Upper lobe of left lung (tissue), 6 donors: ENCODE results near the gene SEPTIN10. TPM values are rescaled to one million over a fixed set of nuclear protein-coding genes. Genes with fewer than 3 reads are reported as not detected.
A peak's percentile ranks its signal among the peaks of the same experiment; 100 is the strongest.

ENCODE experiments used
- ATAC-seq, 2 donors: fragments of 200-7000 bp; cut with Tn5 transposase; one replicate each; pipeline ENCODE4 v1.9.1; 2022; ENCODE audit warnings: mild to moderate bottlenecking in 2 of 2, moderate library complexity in 2 of 2; ENCODE audit not compliant: low FRiP score in 2 of 2
- DNase-seq, 2 donors: peaks; one replicate each; pipeline ENCODE4 v3.0.0-alpha.2; 2019 to 2020
- H3K27ac ChIP-seq, 4 donors: fragments of 200-600 bp; sonication (generic); one replicate each; pipeline ENCODE4 v1.5.1; 2016 to 2019
- H3K27me3 ChIP-seq, 4 donors: fragments of 200-600 bp; sonication (generic); one replicate each; pipeline ENCODE4 v1.5.1; 2017 to 2019
- H3K36me3 ChIP-seq, 4 donors: fragments of 200-600 bp; sonication (generic); one replicate each; pipeline ENCODE4 v1.5.1; 2016 to 2019
- H3K4me1 ChIP-seq, 4 donors: fragments of 200-600 bp; sonication (generic); one replicate each; pipeline ENCODE4 v1.5.1; 2018 to 2019
- H3K4me3 ChIP-seq, 4 donors: fragments of 200-600 bp; sonication (generic); one replicate each; pipeline ENCODE4 v1.5.1; 2017 to 2019; ENCODE audit warnings: mild to moderate bottlenecking in 2 of 4, moderate library complexity in 1 of 4
- H3K9me3 ChIP-seq, 4 donors: fragments of 200-600 bp; sonication (generic); one replicate each; pipeline ENCODE4 v1.5.1; 2018 to 2019
- CTCF ChIP-seq, 6 experiments: fragments of 450-650 bp in 4 of 6; fragments of 200-600 bp in 2 of 6; sonication (generic) in 2 of 6; IDR thresholded peaks; one replicate each; pipeline ENCODE4 v1.5.1; 2016 to 2019; ENCODE audit warnings: antibody characterized with exemption in 6 of 6
- EP300 ChIP-seq, 4 donors: sonication (generic); formaldehyde crosslinking; IDR thresholded peaks; one replicate each; pipeline ENCODE4 v1.5.1; 2017; ENCODE audit warnings: antibody characterized with exemption in 4 of 4, control low read depth in 2 of 4
- POLR2A ChIP-seq, 4 donors: fragments of 450-650 bp; IDR thresholded peaks; one replicate each; pipeline ENCODE4 v1.5.1; 2016 to 2017; ENCODE audit warnings: antibody characterized with exemption in 4 of 4, mild to moderate bottlenecking in 2 of 4
- POLR2AphosphoS5 ChIP-seq, 2 donors: sonication (generic); formaldehyde crosslinking; IDR thresholded peaks; one replicate each; pipeline ENCODE4 v1.5.1; 2017; ENCODE audit warnings: antibody characterized with exemption in 2 of 2
- WGBS, 2 donors: methylation state at CpG; one replicate each; pipeline ENCODE4 v1.1.5; 2017 to 2018; 5-methylcytosine and 5-hydroxymethylcytosine counted together
- total RNA-seq, 6 donors: library from RNA; depleted of rRNA in 4 of 6; stranded (reverse); fragments of >200 nt in 4 of 6; gene quantifications; one replicate each; pipeline versions ENCODE4 v1.1.0 to v1.2.1, GENCODE V29; 2016 to 2021
- donor health status: DM: no; HTN: no; CAD: no; lungs with moderate emphysema.
- donor health status: DM: no; HTN: yes; CAD: no; lungs with severe emphysema.

SEPTIN10 gene
- total RNA-seq, 6 donors from 2014 or later = 60.8 to 135 (median 88.5) TPM

GRCh38 chr2:109517118-109517889 lies 96.5 kb downstream of the SEPTIN10 start:
- DNase-seq (no peak), ATAC-seq (no peak)
- H3K4me1 ChIP-seq = peaks cover 0 to 11% (median 7%) of the 10 kb centered on the region in 4 donors
- H3K9me3 ChIP-seq = no peaks in the 10 kb centered on the region
- TF ChIP-seq CTCF (IDR thresholded peaks at IDR 0.05) (no peak), POLR2A (IDR thresholded peaks at IDR 0.05) (no peak), POLR2AphosphoS5 (IDR thresholded peaks at IDR 0.05) (no peak)
- H3K36me3 ChIP-seq = no peaks in the 10 kb centered on the region
- H3K4me3 ChIP-seq = no peak overlapping the region
- WGBS, 2 donors = 86 to 95% methylated on average over 15 to 25 of the region's 26 CpGs
- no peak overlapping the region for H3K27ac ChIP-seq
- H3K27me3 ChIP-seq = no peaks in the 10 kb centered on the region

GRCh38 chr2:109516445-109517117 lies 97.2 kb downstream of the SEPTIN10 start:
- ATAC-seq (peak; percentile 28 to 77), DNase-seq (peak; percentile 44 to 90)
- H3K36me3 ChIP-seq = no peaks in the 10 kb centered on the region
- WGBS, 2 donors = 62 to 68% methylated on average over 11 to 20 of the region's 20 CpGs
- H3K4me1 ChIP-seq = peaks cover 0 to 11% (median 7%) of the 10 kb centered on the region in 4 donors
- no peak overlapping the region for H3K4me3 ChIP-seq
- no peak overlapping the region for H3K27ac ChIP-seq
- H3K27me3 ChIP-seq = no peaks in the 10 kb centered on the region
- no peaks in the 10 kb centered on the region for H3K9me3 ChIP-seq
- TF ChIP-seq POLR2A (IDR thresholded peaks at IDR 0.05) = no peak
- TF ChIP-seq CTCF (IDR thresholded peaks at IDR 0.05) = peak in 4 of 6 experiments; percentile 19 to 70 (median 56)
- TF ChIP-seq POLR2AphosphoS5 (IDR thresholded peaks at IDR 0.05) = no peak

GRCh38 chr2:109514857-109515256 lies 98.9 kb downstream of the SEPTIN10 start:
- Histone ChIP-seq H3K9me3 (no peaks in the 10 kb centered on the region), H3K4me3 (no peak overlapping the region), H3K4me1 (peaks cover 0 to 16% (median 8%) of the 10 kb centered on the region in 4 donors), H3K27ac (peak overlapping the region; percentile 18 to 67 (median 58)), H3K27me3 (no peaks in the 10 kb centered on the region), H3K36me3 (no peaks in the 10 kb centered on the region)
- DNase-seq = no peak
- WGBS, 2 donors = 93 to 94% methylated on average over 2 to 5 of the region's 5 CpGs
- no peak for ATAC-seq
- TF ChIP-seq POLR2A (IDR thresholded peaks at IDR 0.05) (no peak), POLR2AphosphoS5 (IDR thresholded peaks at IDR 0.05) (no peak), CTCF (IDR thresholded peaks at IDR 0.05) (no peak)

GRCh38 chr2:109513749-109514588 lies 99.8 kb downstream of the SEPTIN10 start:
- H3K9me3 ChIP-seq = no peaks in the 10 kb centered on the region
- H3K36me3 ChIP-seq = no peaks in the 10 kb centered on the region
- TF ChIP-seq CTCF (IDR thresholded peaks at IDR 0.05) = no peak
- no peak for TF ChIP-seq EP300 (IDR thresholded peaks at IDR 0.05)
- no peak for TF ChIP-seq POLR2AphosphoS5 (IDR thresholded peaks at IDR 0.05)
- TF ChIP-seq POLR2A (IDR thresholded peaks at IDR 0.05) = no peak
- DNase-seq = peak in 1 of 2 donors; percentile 39
- H3K4me3 ChIP-seq = no peak overlapping the region
- peak overlapping the region; percentile 18 to 67 (median 58) for H3K27ac ChIP-seq
- 43 to 65% methylated on average over 10 to 20 of the region's 20 CpGs for WGBS, 2 donors
- H3K27me3 ChIP-seq = no peaks in the 10 kb centered on the region
- H3K4me1 ChIP-seq = peaks cover 0 to 19% (median 10%) of the 10 kb centered on the region in 4 donors
- peak; percentile 4 to 76 for ATAC-seq
